ENCODE measurements around the gene SLC25A10. TPM values are rescaled to one million over a fixed set of nuclear protein-coding genes. Genes with fewer than 3 reads are reported as not detected.

Gene SLC25A10
- total and polyA plus RNA-seq, 2 of the 8 experiments (the other 6 are each of a cell fraction or from before 2014, with no cell fraction given), result 22.2 to 43.0 TPM

DNA sequence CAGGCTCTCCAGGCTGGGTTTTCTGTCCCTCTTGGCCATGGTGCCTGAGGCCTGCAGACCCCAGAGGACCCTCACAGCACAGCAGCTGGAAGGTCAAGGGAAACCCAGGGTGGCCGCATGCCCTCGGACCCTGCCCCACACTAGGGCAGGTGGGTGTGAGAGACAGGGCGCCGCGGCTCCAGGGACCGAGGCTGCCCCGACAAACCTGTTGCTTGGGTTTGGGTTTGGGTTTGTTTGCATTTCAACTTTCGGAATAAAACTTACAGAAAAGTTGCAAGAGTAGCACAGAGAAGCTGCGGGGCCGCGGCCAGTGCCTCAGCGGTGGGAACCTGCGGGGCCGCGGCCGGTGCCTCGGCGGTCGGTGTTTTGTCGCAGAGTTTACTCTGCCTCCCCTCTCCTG, 20.5 kb upstream of the SLC25A10 start:
- Histone ChIP-seq H2BK120ac (replicated peaks; ENCODE audit: low read depth, low read length) (no peak overlapping the region), H3K18ac (ENCODE audit: extremely low read depth, low read length) (no peak overlapping the region), H3K9ac (replicated peaks in 1 of 4; ENCODE audit: extremely low read depth in 1 of 4, low read depth in 3 of 4, low read length in 3 of 4) (no peak overlapping the region), H4K20me1 (replicated peaks in 1 of 2; ENCODE audit: control insufficient read depth in 1 of 2, insufficient read depth in 2 of 2, low read length in 2 of 2) (peaks cover 3 to 18% of the 10 kb centered on the region in 2 experiments), H2BK12ac (ENCODE audit: low read depth, low read length) (no peak overlapping the region), H3K79me1 (ENCODE audit: low read depth, low read length) (peaks cover 2% of the 10 kb centered on the region; the same call in 1 of the 2 replicates), H3K4me2 (ENCODE audit: insufficient read depth in 1 of 2, low read depth in 2 of 2, low read length in 2 of 2) (no peak overlapping the region), H2AFZ (ENCODE audit: low read length) (no peak overlapping the region), H3K23ac (ENCODE audit: insufficient read length) (no peak overlapping the region), H3K9me3 (ENCODE audit: insufficient read depth in 2 of 2, low read depth in 1 of 2, low read length in 1 of 2) (no peaks in the 10 kb centered on the region), H4K5ac (ENCODE audit: insufficient read length, low read depth, low read length) (no peak overlapping the region), H3K14ac (ENCODE audit: insufficient read length) (no peak overlapping the region), H3K56ac (replicated peaks; ENCODE audit: insufficient read length, low read depth, low read length) (no peak overlapping the region), H3K36me3 (ENCODE audit: control insufficient read depth in 2 of 4, insufficient read depth in 4 of 4, low read length in 3 of 4) (peaks cover 2 to 66% (median 31%) of the 10 kb centered on the region in 4 experiments; a peak in 6 of 8 replicates), H3K23me2 (ENCODE audit: low read depth, low read length) (no peaks in the 10 kb centered on the region), H2BK20ac (ENCODE audit: low read length) (no peak overlapping the region), H3K4me3 (ENCODE audit: extremely low read depth in 1 of 4, insufficient read depth in 2 of 4, low read depth in 3 of 4, low read length in 4 of 4) (no peak overlapping the region), H4K8ac (ENCODE audit: extremely low read depth, insufficient read depth, low read length) (no peak overlapping the region), H4K91ac (replicated peaks; ENCODE audit: insufficient read length, low read length) (no peak overlapping the region), H3K4me1 (replicated peaks in 1 of 4; ENCODE audit: control insufficient read depth in 3 of 4, insufficient read depth in 4 of 4, low read length in 3 of 4) (no peaks in the 10 kb centered on the region), H3K4ac (replicated peaks; ENCODE audit: insufficient read length, low read depth, low read length) (no peak overlapping the region), H2AK5ac (ENCODE audit: low read depth, low read length) (no peak overlapping the region), H3K27ac (ENCODE audit: low read depth, low read length) (no peak overlapping the region), H3K27me3 (replicated peaks in 1 of 4; ENCODE audit: control insufficient read depth in 3 of 4, extremely low read depth in 1 of 4, insufficient read depth in 3 of 4, low read length in 3 of 4) (no peaks in the 10 kb centered on the region), H3K79me2 (ENCODE audit: control insufficient read depth in 1 of 2, insufficient read depth in 2 of 2, low read length in 2 of 2) (no peaks in the 10 kb centered on the region), H2BK5ac (ENCODE audit: low read depth, low read length) (no peak overlapping the region), H2BK15ac (ENCODE audit: low read length) (no peak overlapping the region)
- ChIA-PET POLR2A (ENCODE audit: partially characterized antibody) (interaction anchor here (1.0 to 28.4 kb wide), 3 partner anchors 9 to 18 kb away, joined by 3 to 436 read pairs (median 100); partner anchors contain the start of genes ARL16, HGS, MRPL12 and SLC25A10), CTCF (ENCODE audit: partially characterized antibody) (interaction anchor here (1.3 to 1.4 kb wide), 2 partner anchors 10 to 16 kb away, joined by 4 to 5 read pairs; no protein-coding TSS in a partner anchor)
- no peak for FAIRE-seq
- no peak for DNase-seq (ENCODE audit: low read depth in 1 of 2, low spot score in 2 of 2)
- WGBS, 2 experiments (ENCODE audit: extremely low coverage in 1 of 2, insufficient coverage in 1 of 2, insufficient read length in 1 of 2, insufficient replicate concordance in 2 of 2, low coverage in 1 of 2, low lambda C conversion rate in 2 of 2, missing lambda C conversion rate in 1 of 2), result 97% methylated on average over 19 of the region's 20 CpGs; no CpG with 5 or more reads in 1 of the 2 experiments
- TF ChIP-seq, protein P1, sequence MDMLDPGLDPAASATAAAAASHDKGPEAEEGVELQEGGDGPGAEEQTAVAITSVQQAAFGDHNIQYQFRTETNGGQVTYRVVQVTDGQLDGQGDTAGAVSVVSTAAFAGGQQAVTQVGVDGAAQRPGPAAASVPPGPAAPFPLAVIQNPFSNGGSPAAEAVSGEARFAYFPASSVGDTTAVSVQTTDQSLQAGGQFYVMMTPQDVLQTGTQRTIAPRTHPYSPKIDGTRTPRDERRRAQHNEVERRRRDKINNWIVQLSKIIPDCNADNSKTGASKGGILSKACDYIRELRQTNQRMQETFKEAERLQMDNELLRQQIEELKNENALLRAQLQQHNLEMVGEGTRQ (IDR thresholded peaks at IDR 0.05; ENCODE audit: low read length), result no peak
- no peak for TF ChIP-seq SP4 (IDR thresholded peaks at IDR 0.05; ENCODE audit: low read length)
- no peak for TF ChIP-seq CHD1 (IDR thresholded peaks at IDR 0.05; ENCODE audit: low read depth, low read length)
- no peak for TF ChIP-seq RNF2 (IDR thresholded peaks at IDR 0.05; ENCODE audit: borderline replicate concordance, low read depth, low read length, missing control alignments, poor library complexity, severe bottlenecking)
- no peak for TF ChIP-seq SAP30 (IDR thresholded peaks at IDR 0.05; ENCODE audit: insufficient read depth, insufficient replicate concordance, low read length)
- no peak for TF ChIP-seq GTF2F1 (IDR thresholded peaks at IDR 0.05; ENCODE audit: borderline replicate concordance, low read depth, low read length)
- no peak for TF ChIP-seq JUN (IDR thresholded peaks at IDR 0.05; ENCODE audit: low read depth, low read length)
- TF ChIP-seq EP300 (IDR thresholded peaks at IDR 0.05; ENCODE audit: borderline replicate concordance in 1 of 2, low read depth in 2 of 2, low read length in 2 of 2), result no peak
- TF ChIP-seq SIN3A (conservative IDR thresholded peaks at IDR 0.05 in 1 of 2, IDR thresholded peaks at IDR 0.05 in 1 of 2; ENCODE audit: low read depth in 1 of 2, low read length in 2 of 2), result no peak
- no peak for TF ChIP-seq CBX5 (IDR thresholded peaks at IDR 0.05; ENCODE audit: low read depth, low read length)
- no peak for TF ChIP-seq MAFK (IDR thresholded peaks at IDR 0.05; ENCODE audit: low read depth, low read length)
- no peak for TF ChIP-seq PHF8 (conservative IDR thresholded peaks at IDR 0.05; ENCODE audit: low read depth, low read length)

All from H1 (cell line).